K562 (cell line): ENCODE data around the gene BCL2L13.

Experiments used
- EZH2 ChIP-seq: IDR thresholded peaks from 2 replicates; pipeline ENCODE4 v1.6.1; 2012; ENCODE audit warnings: low read depth, mild to moderate bottlenecking, inconsistent platforms, low read length, borderline replicate concordance
- HMG20A ChIP-seq: fragments of 450-650 bp; formaldehyde crosslinking; conservative IDR thresholded peaks from 2 replicates; pipeline ENCODE4 v1.4.0; 2020; ENCODE audit warnings: mild to moderate bottlenecking, mixed read lengths
- TEAD4 ChIP-seq, 2 experiments: sonication (generic) in 1 of 2; formaldehyde crosslinking in 1 of 2; IDR thresholded peaks; 2 replicates each; pipeline versions ENCODE4 v1.6.1 to v1.8.0; 2012 to 2022; ENCODE audit warnings: borderline replicate concordance in 1 of 2, inconsistent platforms in 1 of 2, low read length in 1 of 2, mild to moderate bottlenecking in 1 of 2, missing genetic modification reagents in 1 of 2
- ZNF121 ChIP-seq: sonication (generic); formaldehyde crosslinking; conservative IDR thresholded peaks from 2 replicates; pipeline ENCODE4 v1.8.0; 2022; ENCODE audit warnings: missing genetic modification reagents
- ZNF282 ChIP-seq: sonication (generic); formaldehyde crosslinking; IDR thresholded peaks from 2 replicates; pipeline ENCODE4 v1.8.1; 2023; ENCODE audit warnings: missing genetic modification reagents

- TF ChIP-seq ZNF282 (CRISPR knock-in tag) (no peak), HMG20A (CRISPR knock-in tag) (no peak), ZNF121 (CRISPR knock-in tag) (no peak), TEAD4 (IDR thresholded peaks at IDR 0.05; ENCODE audit: low read length) (no peak), TEAD4 (CRISPR knock-in tag; IDR thresholded peaks at IDR 0.05; ENCODE audit: borderline replicate concordance) (no peak), EZH2 (no peak)
These were observed 62.2 kb downstream of the BCL2L13 start for GRCh38 chr22:17700778-17701177.
